Testis (tissue), 2 donors: Measurements from ENCODE around the gene LTBP1.

Experiments
- POLR2A ChIP-seq: fragments of 450-650 bp; IDR thresholded peaks from one replicate; pipeline ENCODE4 v1.6.1; 2017; ENCODE audit warnings: antibody characterized with exemption, mild to moderate bottlenecking, moderate library complexity
- TF ChIP-seq, protein P1 (sequence below), 3 experiments: fragments of 450-650 bp in 2 of 3; fragments of 200-600 bp in 1 of 3; sonication (generic) in 1 of 3; IDR thresholded peaks; one replicate each; pipeline ENCODE4 v1.5.1; 2016 to 2019; ENCODE audit warnings: antibody characterized with exemption in 3 of 3, mild to moderate bottlenecking in 2 of 3, moderate library complexity in 1 of 3

DNA sequence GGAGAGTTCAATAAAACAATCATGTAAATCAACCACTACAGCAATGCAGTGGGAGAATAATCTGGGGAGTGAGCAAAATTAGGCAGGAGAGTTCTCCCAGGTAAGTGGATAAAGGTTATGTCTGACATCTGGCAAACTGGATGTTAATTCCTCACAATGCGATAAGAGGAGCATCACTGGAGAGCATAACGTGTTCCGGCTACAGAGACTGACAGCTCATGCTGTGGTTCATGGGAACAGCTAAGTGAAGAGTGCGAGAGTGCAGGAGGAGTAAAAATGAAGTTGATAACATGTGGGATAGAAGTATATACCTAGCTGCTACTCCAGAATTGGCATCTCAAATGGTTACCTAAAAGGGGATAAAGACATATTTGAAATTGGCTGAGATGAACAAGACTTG lies 153.2 kb downstream of the LTBP1 start:
- TF ChIP-seq, protein P1, sequence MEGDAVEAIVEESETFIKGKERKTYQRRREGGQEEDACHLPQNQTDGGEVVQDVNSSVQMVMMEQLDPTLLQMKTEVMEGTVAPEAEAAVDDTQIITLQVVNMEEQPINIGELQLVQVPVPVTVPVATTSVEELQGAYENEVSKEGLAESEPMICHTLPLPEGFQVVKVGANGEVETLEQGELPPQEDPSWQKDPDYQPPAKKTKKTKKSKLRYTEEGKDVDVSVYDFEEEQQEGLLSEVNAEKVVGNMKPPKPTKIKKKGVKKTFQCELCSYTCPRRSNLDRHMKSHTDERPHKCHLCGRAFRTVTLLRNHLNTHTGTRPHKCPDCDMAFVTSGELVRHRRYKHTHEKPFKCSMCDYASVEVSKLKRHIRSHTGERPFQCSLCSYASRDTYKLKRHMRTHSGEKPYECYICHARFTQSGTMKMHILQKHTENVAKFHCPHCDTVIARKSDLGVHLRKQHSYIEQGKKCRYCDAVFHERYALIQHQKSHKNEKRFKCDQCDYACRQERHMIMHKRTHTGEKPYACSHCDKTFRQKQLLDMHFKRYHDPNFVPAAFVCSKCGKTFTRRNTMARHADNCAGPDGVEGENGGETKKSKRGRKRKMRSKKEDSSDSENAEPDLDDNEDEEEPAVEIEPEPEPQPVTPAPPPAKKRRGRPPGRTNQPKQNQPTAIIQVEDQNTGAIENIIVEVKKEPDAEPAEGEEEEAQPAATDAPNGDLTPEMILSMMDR (IDR thresholded peaks at IDR 0.05) = no peak
- TF ChIP-seq POLR2A = no peak
